Measurements from ENCODE around the gene SPDYE16. TPM values are rescaled to one million over a fixed set of nuclear protein-coding genes. Genes with fewer than 3 reads are reported as not detected.
A peak's percentile ranks its signal among the peaks of the same experiment; 100 is the strongest.
"Not testable (repeated sequence)": the region's sequence is repeated elsewhere in the genome, so short reads cannot be mapped to it uniquely, and the experiment has no call there.

Gene SPDYE16
- total and polyA plus RNA-seq, 2 experiments from 2014 or later, result 0.53 TPM; not detected in 1

- in situ Hi-C loops (cut with MboI), result no loop called here
- no peaks in the 10 kb centered on the region for H4K20me1 ChIP-seq (ENCODE audit: insufficient read depth)
- no peak within 1 kb of the TSS for H3K4me2 ChIP-seq (ENCODE audit: unreplicated experiment)
- no peaks in the 10 kb centered on the region for H3K4me1 ChIP-seq (ENCODE audit: insufficient read depth)
- no peaks in the 10 kb centered on the region for H3F3A ChIP-seq (ENCODE audit: insufficient read depth)
- 47 to 49% methylated on average over 16 to 20 of the region's 20 CpGs for WGBS, 2 experiments (ENCODE audit: low coverage in 1 of 2, low lambda C conversion rate in 2 of 2, missing lambda C conversion rate in 2 of 2)
- H3K27me3 ChIP-seq (replicated peaks; ENCODE audit: insufficient read depth), result no peaks in the 10 kb centered on the region
- TF ChIP-seq EZH2 (IDR thresholded peaks at IDR 0.05; ENCODE audit: insufficient read depth, poor library complexity, severe bottlenecking) (no peak), EZH2phosphoT487 (IDR thresholded peaks at IDR 0.05; ENCODE audit: insufficient read depth, low read depth) (no peak)
- no peaks in the 10 kb centered on the region for H3K9me3 ChIP-seq (ENCODE audit: low read depth)
- no peaks in the 10 kb centered on the region for H3K9me2 ChIP-seq (ENCODE audit: insufficient read depth)
- no peak within 1 kb of the TSS for H3K4me3 ChIP-seq
- H3K9ac ChIP-seq, result no peak within 1 kb of the TSS
- peak; percentile 6 for DNase-seq
- H3K36me3 ChIP-seq (ENCODE audit: low read depth), result no peaks in the 10 kb centered on the region
- no peaks in the 10 kb centered on the region for H3K79me2 ChIP-seq (ENCODE audit: insufficient read depth)
- no peak within 1 kb of the TSS for H3K27ac ChIP-seq
- H2AFZ ChIP-seq, result no peak within 1 kb of the TSS
These were observed 32.9 kb downstream of the SPDYE16 start, which contains the start of gene UPK3B for GRCh38 chr7:76509931-76510877. Gene UPK3B, plus strand, starts transcription at chr7:76510552. Its CDS starts 101 bp downstream, at chr7:76510653.

GRCh38 chr7:76507723-76508406, 35.2 kb downstream of the SPDYE16 start:
- no peaks in the 10 kb centered on the region for H4K20me1 ChIP-seq (ENCODE audit: insufficient read depth)
- no peaks in the 10 kb centered on the region for H3K9me2 ChIP-seq (ENCODE audit: insufficient read depth)
- peak; percentile 22 for DNase-seq
- no peak overlapping the region for H3K4me2 ChIP-seq (ENCODE audit: unreplicated experiment)
- H3K9ac ChIP-seq, result no peak overlapping the region
- H3K79me2 ChIP-seq (ENCODE audit: insufficient read depth), result no peaks in the 10 kb centered on the region
- no peak overlapping the region for H3K27ac ChIP-seq
- H3K36me3 ChIP-seq (ENCODE audit: low read depth), result no peaks in the 10 kb centered on the region
- no peak overlapping the region for H2AFZ ChIP-seq
- H3F3A ChIP-seq (ENCODE audit: insufficient read depth), result no peaks in the 10 kb centered on the region
- no peaks in the 10 kb centered on the region for H3K4me1 ChIP-seq (ENCODE audit: insufficient read depth)
- in situ Hi-C loops (cut with MboI), result no loop called here
- no peak for TF ChIP-seq EZH2phosphoT487 (IDR thresholded peaks at IDR 0.05; ENCODE audit: insufficient read depth, low read depth)
- TF ChIP-seq EZH2 (IDR thresholded peaks at IDR 0.05; ENCODE audit: insufficient read depth, poor library complexity, severe bottlenecking), result no peak
- 79 to 84% methylated on average over 11 of the region's 11 CpGs for WGBS, 2 experiments (ENCODE audit: low coverage in 1 of 2, low lambda C conversion rate in 2 of 2, missing lambda C conversion rate in 2 of 2)
- no peak overlapping the region for H3K4me3 ChIP-seq
- H3K27me3 ChIP-seq (replicated peaks; ENCODE audit: insufficient read depth), result no peaks in the 10 kb centered on the region
- no peaks in the 10 kb centered on the region for H3K9me3 ChIP-seq (ENCODE audit: low read depth)

- H3K27ac ChIP-seq; in situ Hi-C loops (cut with MboI); H3K36me3 ChIP-seq (ENCODE audit: low read depth); H3F3A ChIP-seq (ENCODE audit: insufficient read depth); H3K4me3 ChIP-seq; H3K4me2 ChIP-seq (ENCODE audit: unreplicated experiment); H3K9me2 ChIP-seq (ENCODE audit: insufficient read depth); H3K9me3 ChIP-seq (ENCODE audit: low read depth); H3K9ac ChIP-seq; H3K79me2 ChIP-seq (ENCODE audit: insufficient read depth); H4K20me1 ChIP-seq (ENCODE audit: insufficient read depth); H3K4me1 ChIP-seq (ENCODE audit: insufficient read depth); DNase-seq; H2AFZ ChIP-seq; H3K27me3 ChIP-seq (replicated peaks; ENCODE audit: insufficient read depth): not testable (repeated sequence)
- WGBS, 2 experiments (ENCODE audit: low coverage in 1 of 2, low lambda C conversion rate in 2 of 2, missing lambda C conversion rate in 2 of 2), result 88 to 95% methylated on average over 8 of the region's 8 CpGs
These were observed 36.5 kb downstream of the SPDYE16 start for GRCh38 chr7:76506643-76507042.

GRCh38 chr7:76506081-76506440, 37.0 kb downstream of the SPDYE16 start:
- H3K9me2 ChIP-seq (ENCODE audit: insufficient read depth), result no peaks in the 10 kb centered on the region
- no peak overlapping the region for H2AFZ ChIP-seq
- no peaks in the 10 kb centered on the region for H3K9me3 ChIP-seq (ENCODE audit: low read depth)
- H3K79me2 ChIP-seq (ENCODE audit: insufficient read depth), result no peaks in the 10 kb centered on the region
- H3K4me2 ChIP-seq (ENCODE audit: unreplicated experiment), result no peak overlapping the region
- H3K27ac ChIP-seq, result no peak overlapping the region
- no peaks in the 10 kb centered on the region for H3K36me3 ChIP-seq (ENCODE audit: low read depth)
- 82 to 85% methylated on average over 5 of the region's 5 CpGs for WGBS, 2 experiments (ENCODE audit: low coverage in 1 of 2, low lambda C conversion rate in 2 of 2, missing lambda C conversion rate in 2 of 2)
- no peaks in the 10 kb centered on the region for H3F3A ChIP-seq (ENCODE audit: insufficient read depth)
- in situ Hi-C loops (cut with MboI), result no loop called here
- DNase-seq, result no peak
- H3K4me3 ChIP-seq, result no peak overlapping the region
- no peaks in the 10 kb centered on the region for H4K20me1 ChIP-seq (ENCODE audit: insufficient read depth)
- no peaks in the 10 kb centered on the region for H3K4me1 ChIP-seq (ENCODE audit: insufficient read depth)
- TF ChIP-seq EZH2 (IDR thresholded peaks at IDR 0.05; ENCODE audit: insufficient read depth, poor library complexity, severe bottlenecking), result no peak
- no peak for TF ChIP-seq EZH2phosphoT487 (IDR thresholded peaks at IDR 0.05; ENCODE audit: insufficient read depth, low read depth)
- H3K27me3 ChIP-seq (replicated peaks; ENCODE audit: insufficient read depth), result no peaks in the 10 kb centered on the region
- no peak overlapping the region for H3K9ac ChIP-seq

Data from GM23248 (cell line).